Prostate gland (tissue), 2 donors: ENCODE data around the gene XKR8. TPM values are rescaled to one million over a fixed set of nuclear protein-coding genes. Genes with fewer than 3 reads are reported as not detected.
A peak's percentile ranks its signal among the peaks of the same experiment; 100 is the strongest.

Experiments used
- DNase-seq: peaks from one replicate; pipeline ENCODE4 v3.0.0-alpha.2; 2019; ENCODE audit warnings: low spot score
- H3K27ac ChIP-seq, 2 donors: fragments of 200-600 bp; sonication (generic); 2 replicates each; pipeline ENCODE4 v1.5.1; 2017 to 2019
- H3K27me3 ChIP-seq: fragments of 200-600 bp; sonication (generic); replicated peaks from 2 replicates; pipeline ENCODE4 v1.5.1; 2019; ENCODE audit not compliant: insufficient read depth
- H3K36me3 ChIP-seq, 2 donors: fragments of 200-600 bp; sonication (generic); 1 replicate in 1 of 2; 2 replicates in 1 of 2; pipeline versions ENCODE4 v1.5.1 to v1.8.1; 2017 to 2019
- H3K4me1 ChIP-seq: fragments of 200-600 bp; sonication (generic); replicated peaks from 2 replicates; pipeline ENCODE4 v1.5.1; 2019
- H3K4me3 ChIP-seq, 2 donors: fragments of 200-600 bp; sonication (generic); 2 replicates each; pipeline ENCODE4 v1.5.1; 2017 to 2019
- H3K9me3 ChIP-seq: fragments of 200-600 bp; sonication (generic); 2 replicates; pipeline ENCODE4 v1.5.1; 2017
- CTCF ChIP-seq, 4 experiments: fragments of 200-600 bp in 2 of 4; fragments of 450-650 bp in 2 of 4; sonication (generic) in 2 of 4; IDR thresholded peaks; 1 replicate in 3 of 4; 2 replicates in 1 of 4; pipeline ENCODE4 v1.5.1; 2016 to 2019; ENCODE audit warnings: antibody characterized with exemption in 4 of 4, mild to moderate bottlenecking in 2 of 4, moderate library complexity in 2 of 4
- POLR2A ChIP-seq: fragments of 450-650 bp; IDR thresholded peaks from one replicate; pipeline ENCODE4 v1.6.1; 2016; ENCODE audit warnings: antibody characterized with exemption, mild to moderate bottlenecking
- POLR2AphosphoS5 ChIP-seq: sonication (generic); formaldehyde crosslinking; IDR thresholded peaks from one replicate; pipeline ENCODE4 v1.6.1; 2017; ENCODE audit warnings: antibody characterized with exemption
- WGBS: methylation state at CpG from one replicate; pipeline ENCODE4 v1.1.5; 2018; 5-methylcytosine and 5-hydroxymethylcytosine counted together
- intact Hi-C: fragments of 100-400 bp; cut with DNase I; formaldehyde crosslinking; loops from one replicate; pipeline ENCODE4 v1.14.2; 2022
- total RNA-seq, 2 donors: library from RNA; depleted of rRNA; stranded (reverse); fragments of >200 nt; gene quantifications; one replicate each; pipeline ENCODE4 v1.1.0, GENCODE V29; 2016

XKR8 gene
- total RNA-seq, 2 donors from 2014 or later, result 9.5 to 15.2 TPM

GRCh38 chr1:27970401-27970800, 10.6 kb downstream of the XKR8 start:
- intact Hi-C loops, result no loop called here
- no peak for DNase-seq
- 69% methylated on average over 6 of the region's 6 CpGs for WGBS
- H3K27me3 ChIP-seq, result no peaks in the 10 kb centered on the region
- H3K27ac ChIP-seq, result peak overlapping the region; percentile 33 to 47
- H3K36me3 ChIP-seq, result peaks cover 4 to 5% of the 10 kb centered on the region in 2 donors
- no peak for TF ChIP-seq POLR2A
- no peak for TF ChIP-seq CTCF (IDR thresholded peaks at IDR 0.05)
- no peak for TF ChIP-seq POLR2AphosphoS5
- H3K4me3 ChIP-seq, result no peak overlapping the region
- H3K4me1 ChIP-seq, result peaks cover 22% of the 10 kb centered on the region
- H3K9me3 ChIP-seq, result no peaks in the 10 kb centered on the region

GRCh38 chr1:27971674-27972073, 11.9 kb downstream of the XKR8 start:
- peak; percentile 49 for DNase-seq
- H3K36me3 ChIP-seq, result peaks cover 3% of the 10 kb centered on the region in 2 donors
- H3K27me3 ChIP-seq, result no peaks in the 10 kb centered on the region
- TF ChIP-seq CTCF (IDR thresholded peaks at IDR 0.05), result no peak
- peak; percentile 59 for TF ChIP-seq POLR2AphosphoS5
- TF ChIP-seq POLR2A, result no peak
- no peak overlapping the region for H3K4me3 ChIP-seq
- intact Hi-C loops, result no loop called here
- no peaks in the 10 kb centered on the region for H3K9me3 ChIP-seq
- peak overlapping the region; percentile 39 to 47 for H3K27ac ChIP-seq
- peaks cover 22% of the 10 kb centered on the region for H3K4me1 ChIP-seq

- no peaks in the 10 kb centered on the region for H3K9me3 ChIP-seq
- H3K27me3 ChIP-seq, result no peaks in the 10 kb centered on the region
- TF ChIP-seq POLR2A (no peak), CTCF (IDR thresholded peaks at IDR 0.05) (no peak), POLR2AphosphoS5 (no peak)
- no peak for DNase-seq
- WGBS, result 63% methylated on average over 4 of the region's 4 CpGs
- no peak overlapping the region for H3K4me3 ChIP-seq
- no peaks in the 10 kb centered on the region for H3K36me3 ChIP-seq
- peak overlapping the region; percentile 39 to 47 for H3K27ac ChIP-seq
- intact Hi-C loops, result no loop called here
- H3K4me1 ChIP-seq, result peaks cover 22% of the 10 kb centered on the region
These were observed 12.4 kb downstream of the XKR8 start for GRCh38 chr1:27972141-27972540.

GRCh38 chr1:27973771-27974416, 14.1 kb downstream of the XKR8 start:
- no peaks in the 10 kb centered on the region for H3K36me3 ChIP-seq
- intact Hi-C loops, result no loop called here
- H3K9me3 ChIP-seq, result no peaks in the 10 kb centered on the region
- H3K27ac ChIP-seq, result no peak overlapping the region
- peaks cover 14% of the 10 kb centered on the region for H3K4me1 ChIP-seq
- DNase-seq, result no peak
- H3K27me3 ChIP-seq, result no peaks in the 10 kb centered on the region
- TF ChIP-seq POLR2A (no peak), CTCF (IDR thresholded peaks at IDR 0.05) (no peak), POLR2AphosphoS5 (no peak)
- H3K4me3 ChIP-seq, result no peak overlapping the region
- 78% methylated on average over 4 of the region's 4 CpGs for WGBS

- intact Hi-C loops, result no loop called here
- Histone ChIP-seq H3K4me3 (no peak overlapping the region), H3K27me3 (no peaks in the 10 kb centered on the region), H3K36me3 (no peaks in the 10 kb centered on the region), H3K9me3 (no peaks in the 10 kb centered on the region), H3K27ac (no peak overlapping the region), H3K4me1 (peaks cover 13% of the 10 kb centered on the region)
- DNase-seq, result no peak
- TF ChIP-seq POLR2AphosphoS5, result no peak
- TF ChIP-seq CTCF (IDR thresholded peaks at IDR 0.05), result no peak
- TF ChIP-seq POLR2A, result no peak
These were observed 14.6 kb downstream of the XKR8 start for GRCh38 chr1:27974417-27974781.
